Measurements from ENCODE around the gene RGL2. TPM values are rescaled to one million over a fixed set of nuclear protein-coding genes. Genes with fewer than 3 reads are reported as not detected.

Gene RGL2
- polyA plus RNA-seq, 1 donor (not counting 4 experiments of a cell fraction or from before 2014, with no cell fraction given), result 33.6 TPM

GRCh38 chr6:33321227-33321626 is 22.5 kb upstream of the RGL2 start:
- peaks cover 20 to 27% of the 10 kb centered on the region in 2 experiments for H3K36me3 ChIP-seq (ENCODE audit: control insufficient read depth in 2 of 2, extremely low read depth in 1 of 2, insufficient read depth in 2 of 2, low read length in 2 of 2)
- H2AFZ ChIP-seq (ENCODE audit: control insufficient read depth, low read length), result no peak overlapping the region
- H3K9me3 ChIP-seq (ENCODE audit: control insufficient read depth, low read depth, low read length), result no peaks in the 10 kb centered on the region
- peak overlapping the region; percentile 31 for H3K9ac ChIP-seq (ENCODE audit: control insufficient read depth, extremely low read depth, insufficient read depth, low read length)
- peak overlapping the region; percentile 80 for H3K27ac ChIP-seq (ENCODE audit: control insufficient read depth, insufficient read depth, low read length)
- dilution Hi-C loops (cut with MboI; ENCODE audit: extremely low pct_ligation_motif_present, low sequenced_read_pairs), result no loop called here
- no peaks in the 10 kb centered on the region for H4K20me1 ChIP-seq (ENCODE audit: control insufficient read depth, extremely low read depth, insufficient read depth, low read length)
- no peaks in the 10 kb centered on the region for H3K27me3 ChIP-seq (ENCODE audit: control insufficient read depth, extremely low read depth, insufficient read depth, low read length)
- peaks cover 45% of the 10 kb centered on the region for H3K4me1 ChIP-seq (ENCODE audit: control insufficient read depth, extremely low read depth, insufficient read depth, low read length)
- DNase-seq (ENCODE audit: low read depth, low spot score) (no peak), FAIRE-seq (no peak)
- peak overlapping the region; percentile 4 to 65 (median 25) for H3K4me3 ChIP-seq (ENCODE audit: control insufficient read depth in 2 of 3, extremely low read depth in 1 of 3, insufficient read depth in 2 of 3, low read depth in 1 of 3, low read length in 3 of 3)
- H3K9me1 ChIP-seq (ENCODE audit: control insufficient read depth, extremely low read depth, insufficient read depth, low read length), result no peaks in the 10 kb centered on the region
- H3K79me2 ChIP-seq (ENCODE audit: control insufficient read depth, insufficient read depth, low read length), result peaks cover 41% of the 10 kb centered on the region
- TF ChIP-seq CTCF (optimal IDR thresholded peaks at IDR 0.05 in 1 of 3, IDR thresholded peaks at IDR 0.05 in 1 of 3, conservative IDR thresholded peaks at IDR 0.05 in 1 of 3; ENCODE audit: extremely low read depth in 1 of 3, insufficient read depth in 2 of 3, low read length in 3 of 3) (no peak), EZH2 (IDR thresholded peaks at IDR 0.05; ENCODE audit: low read length) (no peak)
- H3K4me2 ChIP-seq (ENCODE audit: control insufficient read depth, extremely low read depth, insufficient read depth, low read depth, low read length), result peak overlapping the region; percentile 94

- H4K20me1 ChIP-seq (ENCODE audit: control insufficient read depth, extremely low read depth, insufficient read depth, low read length), result no peaks in the 10 kb centered on the region
- H3K4me2 ChIP-seq (ENCODE audit: control insufficient read depth, extremely low read depth, insufficient read depth, low read depth, low read length), result peak overlapping the region; percentile 94
- DNase-seq (ENCODE audit: low read depth, low spot score) (no peak), FAIRE-seq (no peak)
- peaks cover 41% of the 10 kb centered on the region for H3K79me2 ChIP-seq (ENCODE audit: control insufficient read depth, insufficient read depth, low read length)
- no peaks in the 10 kb centered on the region for H3K9me1 ChIP-seq (ENCODE audit: control insufficient read depth, extremely low read depth, insufficient read depth, low read length)
- H3K27ac ChIP-seq (ENCODE audit: control insufficient read depth, insufficient read depth, low read length), result peak overlapping the region; percentile 80
- no peak for TF ChIP-seq CTCF (optimal IDR thresholded peaks at IDR 0.05 in 1 of 3, IDR thresholded peaks at IDR 0.05 in 1 of 3, conservative IDR thresholded peaks at IDR 0.05 in 1 of 3; ENCODE audit: extremely low read depth in 1 of 3, insufficient read depth in 2 of 3, low read length in 3 of 3)
- TF ChIP-seq EZH2 (IDR thresholded peaks at IDR 0.05; ENCODE audit: low read length), result no peak
- H3K9me3 ChIP-seq (ENCODE audit: control insufficient read depth, low read depth, low read length), result no peaks in the 10 kb centered on the region
- H3K27me3 ChIP-seq (ENCODE audit: control insufficient read depth, extremely low read depth, insufficient read depth, low read length), result no peaks in the 10 kb centered on the region
- peak overlapping the region; percentile 31 for H3K9ac ChIP-seq (ENCODE audit: control insufficient read depth, extremely low read depth, insufficient read depth, low read length)
- H3K4me1 ChIP-seq (ENCODE audit: control insufficient read depth, extremely low read depth, insufficient read depth, low read length), result peaks cover 45% of the 10 kb centered on the region
- H3K4me3 ChIP-seq (ENCODE audit: control insufficient read depth in 2 of 3, extremely low read depth in 1 of 3, insufficient read depth in 2 of 3, low read depth in 1 of 3, low read length in 3 of 3), result peak overlapping the region; percentile 4 to 25 (median 25)
- no peak overlapping the region for H2AFZ ChIP-seq (ENCODE audit: control insufficient read depth, low read length)
- dilution Hi-C loops (cut with MboI; ENCODE audit: extremely low pct_ligation_motif_present, low sequenced_read_pairs), result no loop called here
- peaks cover 22 to 30% of the 10 kb centered on the region in 2 experiments for H3K36me3 ChIP-seq (ENCODE audit: control insufficient read depth in 2 of 2, extremely low read depth in 1 of 2, insufficient read depth in 2 of 2, low read length in 2 of 2)
Measured at GRCh38 chr6:33320315-33321181, 21.8 kb upstream of the RGL2 start.
